ENCODE data around the gene MAP2K4.

- TF ChIP-seq, protein P1, sequence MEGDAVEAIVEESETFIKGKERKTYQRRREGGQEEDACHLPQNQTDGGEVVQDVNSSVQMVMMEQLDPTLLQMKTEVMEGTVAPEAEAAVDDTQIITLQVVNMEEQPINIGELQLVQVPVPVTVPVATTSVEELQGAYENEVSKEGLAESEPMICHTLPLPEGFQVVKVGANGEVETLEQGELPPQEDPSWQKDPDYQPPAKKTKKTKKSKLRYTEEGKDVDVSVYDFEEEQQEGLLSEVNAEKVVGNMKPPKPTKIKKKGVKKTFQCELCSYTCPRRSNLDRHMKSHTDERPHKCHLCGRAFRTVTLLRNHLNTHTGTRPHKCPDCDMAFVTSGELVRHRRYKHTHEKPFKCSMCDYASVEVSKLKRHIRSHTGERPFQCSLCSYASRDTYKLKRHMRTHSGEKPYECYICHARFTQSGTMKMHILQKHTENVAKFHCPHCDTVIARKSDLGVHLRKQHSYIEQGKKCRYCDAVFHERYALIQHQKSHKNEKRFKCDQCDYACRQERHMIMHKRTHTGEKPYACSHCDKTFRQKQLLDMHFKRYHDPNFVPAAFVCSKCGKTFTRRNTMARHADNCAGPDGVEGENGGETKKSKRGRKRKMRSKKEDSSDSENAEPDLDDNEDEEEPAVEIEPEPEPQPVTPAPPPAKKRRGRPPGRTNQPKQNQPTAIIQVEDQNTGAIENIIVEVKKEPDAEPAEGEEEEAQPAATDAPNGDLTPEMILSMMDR (IDR thresholded peaks at IDR 0.05) = no peak
- TF ChIP-seq EZH2 (IDR thresholded peaks at IDR 0.05; ENCODE audit: borderline replicate concordance, insufficient read depth, low read depth, low read length, poor library complexity, severe bottlenecking) = no peak
Observed at GRCh38 chr17:12089809-12090384, 69.2 kb downstream of the MAP2K4 start.

All from B cell (primary cell).